ENCODE data around the gene MACROD2.
A peak's percentile ranks its signal among the peaks of the same experiment; 100 is the strongest.

The MACROD2 gene

DNA sequence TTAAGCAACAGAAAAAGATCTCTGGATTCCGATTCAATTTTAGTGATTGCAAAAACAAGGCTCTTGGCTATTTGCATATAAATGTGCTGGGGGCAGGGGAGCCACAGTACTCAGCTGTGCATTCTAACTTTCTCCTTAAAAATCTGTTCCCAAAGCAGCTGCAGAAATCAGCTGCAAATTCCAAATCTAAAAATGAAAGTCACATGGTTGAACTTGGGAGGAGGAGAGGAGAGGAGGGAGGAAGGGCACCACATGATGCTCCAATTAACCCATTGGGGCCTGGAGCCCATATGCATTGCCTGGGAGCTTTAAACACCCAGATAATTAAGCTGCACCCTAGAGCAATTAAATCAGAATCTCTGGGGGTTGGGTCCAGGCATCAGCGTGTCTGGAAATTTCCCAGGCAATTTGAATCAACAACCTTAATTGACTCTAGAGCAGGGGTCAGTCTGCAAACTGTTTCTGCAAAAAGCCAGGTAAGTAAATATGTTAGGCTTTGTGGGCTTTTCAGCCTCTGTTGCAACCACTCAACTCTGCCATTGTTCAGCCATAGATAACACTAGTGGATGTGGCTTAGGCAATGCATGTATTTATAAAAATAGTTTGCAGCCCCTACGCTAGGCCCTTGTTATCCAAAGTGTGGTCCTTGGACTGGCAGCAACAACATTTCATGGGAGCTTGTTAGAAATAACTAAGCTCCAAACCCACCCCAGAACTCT lies 2069.8 kb downstream of the MACROD2 start:
- TF ChIP-seq, protein P1, sequence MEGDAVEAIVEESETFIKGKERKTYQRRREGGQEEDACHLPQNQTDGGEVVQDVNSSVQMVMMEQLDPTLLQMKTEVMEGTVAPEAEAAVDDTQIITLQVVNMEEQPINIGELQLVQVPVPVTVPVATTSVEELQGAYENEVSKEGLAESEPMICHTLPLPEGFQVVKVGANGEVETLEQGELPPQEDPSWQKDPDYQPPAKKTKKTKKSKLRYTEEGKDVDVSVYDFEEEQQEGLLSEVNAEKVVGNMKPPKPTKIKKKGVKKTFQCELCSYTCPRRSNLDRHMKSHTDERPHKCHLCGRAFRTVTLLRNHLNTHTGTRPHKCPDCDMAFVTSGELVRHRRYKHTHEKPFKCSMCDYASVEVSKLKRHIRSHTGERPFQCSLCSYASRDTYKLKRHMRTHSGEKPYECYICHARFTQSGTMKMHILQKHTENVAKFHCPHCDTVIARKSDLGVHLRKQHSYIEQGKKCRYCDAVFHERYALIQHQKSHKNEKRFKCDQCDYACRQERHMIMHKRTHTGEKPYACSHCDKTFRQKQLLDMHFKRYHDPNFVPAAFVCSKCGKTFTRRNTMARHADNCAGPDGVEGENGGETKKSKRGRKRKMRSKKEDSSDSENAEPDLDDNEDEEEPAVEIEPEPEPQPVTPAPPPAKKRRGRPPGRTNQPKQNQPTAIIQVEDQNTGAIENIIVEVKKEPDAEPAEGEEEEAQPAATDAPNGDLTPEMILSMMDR (conservative IDR thresholded peaks at IDR 0.05; ENCODE audit: low read length) = no peak
- no peak overlapping the region for H3K4me3 ChIP-seq (ENCODE audit: low read length)
- DNase-seq (ENCODE audit: low read depth) = peak; percentile 6

DNA sequence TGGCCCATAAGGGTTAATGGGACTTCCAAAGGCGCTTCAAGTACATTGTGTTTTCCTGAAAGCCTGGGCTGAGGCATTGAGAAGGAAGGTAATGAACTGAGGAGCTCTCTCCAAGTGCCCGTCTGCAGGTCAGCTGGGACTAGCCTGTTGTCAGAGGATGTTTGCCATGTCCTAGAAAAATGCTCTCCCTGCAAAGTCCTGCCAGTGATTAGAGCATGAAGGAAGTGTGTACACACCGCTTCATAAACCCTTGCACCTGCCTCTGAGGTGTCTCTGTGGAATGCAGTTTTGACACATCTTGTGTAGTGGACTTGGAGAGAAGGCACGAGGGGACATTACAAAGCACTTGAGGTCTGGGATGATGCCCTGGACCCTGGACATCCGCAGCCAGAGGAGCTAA lies 2071.3 kb downstream of the MACROD2 start:
- TF ChIP-seq, protein P1 (conservative IDR thresholded peaks at IDR 0.05; ENCODE audit: low read length) = no peak
- no peak overlapping the region for H3K4me3 ChIP-seq (ENCODE audit: low read length)
- DNase-seq (ENCODE audit: low read depth) = no peak

DNA sequence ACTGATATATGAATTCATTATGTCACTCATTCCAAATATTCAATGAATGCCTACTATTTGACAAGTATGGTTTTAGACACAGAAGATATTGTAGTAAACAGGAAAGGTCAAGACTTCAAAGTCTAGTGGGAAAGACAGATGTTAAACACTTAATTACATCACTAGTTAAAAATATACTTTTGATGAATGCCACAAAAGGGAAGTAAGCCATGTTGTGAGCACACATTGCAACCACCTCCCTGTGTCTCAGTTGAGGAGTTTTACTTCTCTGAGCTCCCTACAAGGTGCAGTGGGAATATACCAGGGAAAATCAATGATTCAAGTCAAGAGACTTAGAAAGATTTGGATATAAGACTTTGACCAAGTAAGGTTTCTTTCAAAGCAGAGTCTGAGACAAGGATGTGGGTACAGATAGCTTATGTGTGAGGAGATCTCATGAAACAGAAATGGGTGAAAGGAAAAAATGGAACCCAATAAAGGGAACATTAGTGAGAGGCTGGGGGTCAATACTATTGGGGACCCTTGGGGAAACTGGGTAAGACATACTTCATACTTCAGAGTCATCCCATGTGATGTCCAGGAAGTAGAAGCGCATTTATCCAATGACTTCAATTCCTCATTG lies 2074.2 kb downstream of the MACROD2 start:
- no peak for DNase-seq (ENCODE audit: low read depth)
- TF ChIP-seq, protein P1 (conservative IDR thresholded peaks at IDR 0.05; ENCODE audit: low read length) = no peak
- H3K4me3 ChIP-seq (ENCODE audit: low read length) = no peak overlapping the region

DNA sequence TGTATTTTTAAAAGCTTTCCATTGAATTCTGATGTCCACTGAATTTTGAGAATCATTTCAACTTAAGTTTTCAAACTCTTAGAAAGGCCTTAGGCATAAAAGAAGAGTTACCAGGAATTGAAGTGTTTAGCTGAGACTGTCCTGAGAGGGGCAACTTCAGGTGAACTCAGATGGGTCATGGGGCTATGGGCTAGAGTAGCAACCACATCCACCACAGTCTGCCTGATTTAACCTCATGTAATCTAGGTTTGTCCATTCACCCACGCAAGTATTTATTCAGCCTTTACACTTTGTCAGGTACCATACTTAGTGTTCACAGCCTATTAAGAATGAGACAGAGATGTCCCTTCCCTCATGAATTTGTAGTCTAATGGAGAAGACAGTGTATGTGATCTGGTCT lies 2076.9 kb downstream of the MACROD2 start:
- DNase-seq (ENCODE audit: low read depth) = no peak
- no peak overlapping the region for H3K4me3 ChIP-seq (ENCODE audit: low read length)
- TF ChIP-seq, protein P1 (conservative IDR thresholded peaks at IDR 0.05; ENCODE audit: low read length) = no peak

DNA sequence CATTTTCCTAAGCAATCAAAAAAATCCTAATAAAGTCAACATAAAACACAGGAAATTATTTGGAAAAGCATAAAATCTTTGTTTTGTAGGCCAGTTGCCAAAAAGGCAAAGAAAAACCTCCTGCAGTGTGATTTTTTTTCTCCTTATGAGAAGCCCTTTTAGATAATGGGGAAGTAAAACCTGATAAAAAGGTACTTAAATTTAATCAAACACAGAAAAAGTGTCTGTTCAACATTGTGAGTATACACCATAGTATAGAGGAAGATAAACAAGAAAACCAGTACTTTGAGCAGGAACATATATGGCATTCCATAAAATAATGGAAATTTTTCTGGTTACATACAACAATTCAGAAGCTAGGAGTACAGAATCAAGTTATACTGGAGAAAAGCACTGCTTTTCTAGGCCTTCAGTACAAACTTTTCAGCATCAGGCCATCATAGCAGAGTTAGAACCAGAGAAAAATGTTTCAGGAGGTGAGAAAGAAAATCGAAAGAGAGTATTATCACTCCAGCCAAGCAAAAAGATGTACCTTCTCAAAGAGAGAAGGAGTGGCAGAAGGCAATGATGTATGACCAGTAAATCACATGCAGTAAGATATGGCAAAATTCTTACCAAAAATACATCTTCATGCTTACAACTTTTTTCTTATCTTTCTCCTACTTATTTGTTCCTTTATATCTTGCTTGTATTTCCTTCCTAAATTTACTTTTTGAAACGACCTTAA lies 2083.0 kb downstream of the MACROD2 start:
- TF ChIP-seq, protein P1 (conservative IDR thresholded peaks at IDR 0.05; ENCODE audit: low read length) = no peak
- no peak for DNase-seq (ENCODE audit: low read depth)
- no peak overlapping the region for H3K4me3 ChIP-seq (ENCODE audit: low read length)

DNA sequence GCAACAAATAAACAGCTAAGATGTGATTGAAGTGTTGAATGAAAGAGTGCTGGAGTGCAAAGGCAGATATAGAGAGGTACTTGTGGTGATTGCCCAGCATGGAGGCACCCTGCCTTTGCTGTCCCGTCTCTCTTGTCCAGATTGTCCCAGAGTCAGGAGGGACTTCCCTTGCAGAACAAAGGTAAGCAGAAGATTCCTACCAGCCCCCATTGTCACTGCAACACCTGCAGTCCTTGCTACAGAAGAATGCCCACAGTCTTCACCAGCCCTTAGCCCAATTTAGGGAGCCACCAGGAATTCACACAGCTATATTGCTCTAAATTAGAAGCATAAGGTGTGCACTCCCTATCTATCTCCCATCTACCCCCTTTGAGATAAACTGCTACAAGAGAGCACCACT lies 2086.1 kb downstream of the MACROD2 start:
- no peak overlapping the region for H3K4me3 ChIP-seq (ENCODE audit: low read length)
- DNase-seq (ENCODE audit: low read depth) = no peak
- TF ChIP-seq, protein P1 (conservative IDR thresholded peaks at IDR 0.05; ENCODE audit: low read length) = no peak
